ES-I3 (cell line): ENCODE measurements around the gene IL19.

Experiments used
- H3K36me3 ChIP-seq: 2 replicates; pipeline ENCODE4 v1.6.1; 2013; ENCODE audit warnings: mild to moderate bottlenecking, low read length, control low read depth, moderate library complexity; ENCODE audit not compliant: insufficient read depth
- H3K4me1 ChIP-seq: 2 replicates; pipeline ENCODE4 v1.6.1; 2013; ENCODE audit warnings: mild to moderate bottlenecking, control low read depth, low read length; ENCODE audit not compliant: insufficient read depth
- H3K9ac ChIP-seq: 2 replicates; pipeline ENCODE4 v1.6.1; 2013; ENCODE audit warnings: low read depth, mild to moderate bottlenecking, low read length, moderate library complexity
- H3K9me3 ChIP-seq: 2 replicates; pipeline ENCODE4 v1.6.1; 2013; ENCODE audit warnings: mild to moderate bottlenecking, low read length, moderate library complexity; ENCODE audit not compliant: control insufficient read depth, insufficient read depth

Gene IL19

DNA sequence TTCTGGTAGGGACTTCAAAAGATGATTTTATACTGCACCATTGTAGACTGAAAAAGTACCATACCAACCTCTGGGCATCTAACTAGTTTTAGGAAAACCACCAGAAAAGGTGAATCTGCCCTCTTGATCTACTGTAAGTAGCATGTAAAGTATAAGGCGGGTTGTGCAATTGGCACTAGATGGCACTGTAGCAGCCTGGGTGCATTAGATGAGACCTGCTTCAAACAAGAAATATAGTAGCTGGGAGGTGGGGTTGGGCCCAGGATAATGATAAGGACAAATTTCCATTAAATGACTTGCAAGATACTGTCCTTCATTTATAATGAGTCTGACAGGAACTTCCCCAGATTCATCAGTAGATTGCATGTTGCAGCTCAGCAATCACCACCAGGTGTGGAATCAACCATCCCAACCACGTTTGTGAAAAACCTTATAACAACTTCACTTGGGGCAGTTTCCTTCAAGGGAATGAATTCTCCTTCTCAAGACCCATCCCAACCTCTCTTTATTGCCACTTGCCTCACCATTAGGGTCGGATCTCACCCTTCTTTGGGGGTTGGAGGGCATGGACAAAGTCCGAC, 39.0 kb downstream of the IL19 start:
- Histone ChIP-seq H3K36me3 (no peaks in the 10 kb centered on the region), H3K9ac (no peak overlapping the region), H3K4me1 (no peaks in the 10 kb centered on the region), H3K9me3 (peaks cover 2% of the 10 kb centered on the region; the same call in 1 of the 2 replicates)

- no peaks in the 10 kb centered on the region for H3K4me1 ChIP-seq
- no peak overlapping the region for H3K9ac ChIP-seq
- no peaks in the 10 kb centered on the region for H3K36me3 ChIP-seq
- H3K9me3 ChIP-seq: peaks cover 2% of the 10 kb centered on the region; the same call in 1 of the 2 replicates
These were observed 41.9 kb downstream of the IL19 start for GRCh38 chr1:206812471-206812870.

GRCh38 chr1:206814716-206815341, 44.3 kb downstream of the IL19 start:
- Histone ChIP-seq H3K36me3 (no peaks in the 10 kb centered on the region), H3K9ac (no peak overlapping the region), H3K4me1 (no peaks in the 10 kb centered on the region), H3K9me3 (peaks cover 2% of the 10 kb centered on the region; the same call in 1 of the 2 replicates)

DNA sequence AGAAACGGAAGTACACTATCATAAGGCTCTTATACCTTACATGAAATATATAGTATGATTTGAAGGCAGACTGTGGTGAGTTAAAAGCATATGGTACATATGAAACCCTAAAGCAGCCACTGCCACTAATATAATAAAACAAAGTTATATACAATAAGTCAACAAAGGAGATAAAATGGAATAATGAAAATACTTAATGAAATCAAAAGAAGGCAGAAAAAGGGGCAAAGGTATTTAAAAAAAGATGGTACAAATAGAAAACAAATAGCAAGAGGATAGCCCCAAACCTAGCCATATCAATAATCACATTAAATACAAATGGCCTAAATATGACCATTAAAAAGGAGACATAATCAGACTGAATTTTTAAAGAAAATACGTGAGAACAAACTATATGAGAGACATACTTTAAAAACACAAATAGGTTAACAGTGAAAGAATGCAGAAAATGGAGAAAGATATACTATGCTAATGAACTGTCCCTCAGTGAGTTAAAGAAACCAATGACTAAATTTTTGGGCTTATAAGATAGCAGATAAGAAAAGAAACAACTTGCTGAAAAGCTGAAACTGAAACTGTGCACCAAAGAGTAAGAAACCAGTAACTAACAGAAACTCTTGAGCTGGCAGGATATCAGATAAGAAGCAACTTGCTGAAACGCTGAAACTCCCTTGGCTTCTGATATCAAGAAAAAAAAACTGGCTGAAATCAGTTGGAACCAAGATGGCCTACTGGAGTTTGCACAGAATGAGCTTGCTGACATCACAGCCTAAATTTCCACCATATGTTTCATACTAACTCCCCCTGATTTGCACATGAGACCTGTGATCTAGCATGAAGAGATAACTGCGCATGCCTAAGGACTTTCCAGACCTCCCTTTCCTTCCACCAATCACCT, 46.1 kb downstream of the IL19 start:
- H3K4me1 ChIP-seq: no peaks in the 10 kb centered on the region
- no peaks in the 10 kb centered on the region for H3K36me3 ChIP-seq
- no peak overlapping the region for H3K9ac ChIP-seq
- H3K9me3 ChIP-seq: peaks cover 2% of the 10 kb centered on the region; the same call in 1 of the 2 replicates

DNA sequence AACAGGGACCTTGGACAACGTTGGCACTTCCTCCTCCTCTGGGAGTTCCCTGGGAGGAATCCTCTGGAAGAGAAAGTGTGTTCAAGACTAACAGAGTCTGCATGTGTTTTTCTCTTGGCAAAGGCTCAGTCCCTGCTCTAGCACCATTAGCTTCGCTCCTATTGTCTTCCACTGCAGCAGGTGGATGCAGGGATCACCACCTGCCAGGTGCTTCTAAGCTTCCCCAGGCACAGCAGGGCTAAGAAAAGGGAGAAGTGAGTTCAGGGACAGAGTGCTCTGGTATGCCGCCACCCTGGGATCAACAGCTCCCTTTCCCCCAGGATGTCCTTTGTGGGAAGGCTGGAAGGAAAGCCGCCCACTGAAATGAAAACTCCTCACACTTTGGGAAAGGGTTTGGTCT, 50.9 kb downstream of the IL19 start:
- Histone ChIP-seq H3K4me1 (peaks cover 4% of the 10 kb centered on the region; the same call in 1 of the 2 replicates), H3K9ac (no peak overlapping the region), H3K9me3 (no peaks in the 10 kb centered on the region), H3K36me3 (no peaks in the 10 kb centered on the region)

DNA sequence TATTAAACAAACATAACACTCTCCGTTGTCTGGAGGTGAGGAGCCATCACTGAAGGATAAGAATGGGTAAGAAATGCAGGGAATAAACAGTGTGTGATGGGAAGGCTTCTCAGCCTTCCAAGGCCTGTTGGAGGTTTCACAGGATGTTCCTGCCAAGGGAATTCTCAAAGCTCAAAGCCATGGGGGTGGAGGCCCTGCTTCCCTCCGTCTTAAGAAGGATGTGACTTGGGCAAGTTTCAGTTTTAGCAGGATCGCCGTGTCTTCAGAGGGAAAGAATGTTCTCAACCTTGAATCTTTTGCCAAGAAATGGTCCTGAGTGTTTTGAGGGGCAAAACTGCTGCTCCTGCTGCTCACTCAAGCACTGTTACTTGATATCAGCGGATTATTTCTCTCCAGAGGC, 53.2 kb downstream of the IL19 start:
- H3K9ac ChIP-seq: no peak overlapping the region
- peaks cover 4% of the 10 kb centered on the region; the same call in 1 of the 2 replicates for H3K4me1 ChIP-seq
- no peaks in the 10 kb centered on the region for H3K36me3 ChIP-seq
- H3K9me3 ChIP-seq: no peaks in the 10 kb centered on the region

- H3K4me1 ChIP-seq: peaks cover 4% of the 10 kb centered on the region; the same call in 1 of the 2 replicates
- no peaks in the 10 kb centered on the region for H3K9me3 ChIP-seq
- H3K9ac ChIP-seq: no peak overlapping the region
- H3K36me3 ChIP-seq: no peaks in the 10 kb centered on the region
These were observed 53.8 kb downstream of the IL19 start for GRCh38 chr1:206824331-206824730.

- Histone ChIP-seq H3K9me3 (no peaks in the 10 kb centered on the region), H3K9ac (no peak overlapping the region), H3K4me1 (peaks cover 4% of the 10 kb centered on the region; the same call in 1 of the 2 replicates), H3K36me3 (no peaks in the 10 kb centered on the region)
These were observed 55.8 kb downstream of the IL19 start for GRCh38 chr1:206826394-206826793.

GRCh38 chr1:206828061-206828460, 57.5 kb downstream of the IL19 start:
- Histone ChIP-seq H3K9ac (no peak overlapping the region), H3K4me1 (peaks cover 4% of the 10 kb centered on the region; the same call in 1 of the 2 replicates), H3K9me3 (no peaks in the 10 kb centered on the region), H3K36me3 (no peaks in the 10 kb centered on the region)

GRCh38 chr1:206828765-206829164, 58.2 kb downstream of the IL19 start:
- Histone ChIP-seq H3K36me3 (no peaks in the 10 kb centered on the region), H3K9me3 (no peaks in the 10 kb centered on the region), H3K4me1 (peaks cover 4% of the 10 kb centered on the region; the same call in 1 of the 2 replicates), H3K9ac (no peak overlapping the region)

- no peaks in the 10 kb centered on the region for H3K9me3 ChIP-seq
- no peak overlapping the region for H3K9ac ChIP-seq
- H3K4me1 ChIP-seq: peaks cover 1% of the 10 kb centered on the region; the same call in 1 of the 2 replicates
- no peaks in the 10 kb centered on the region for H3K36me3 ChIP-seq
These were observed 58.7 kb downstream of the IL19 start for GRCh38 chr1:206829282-206829681.

DNA sequence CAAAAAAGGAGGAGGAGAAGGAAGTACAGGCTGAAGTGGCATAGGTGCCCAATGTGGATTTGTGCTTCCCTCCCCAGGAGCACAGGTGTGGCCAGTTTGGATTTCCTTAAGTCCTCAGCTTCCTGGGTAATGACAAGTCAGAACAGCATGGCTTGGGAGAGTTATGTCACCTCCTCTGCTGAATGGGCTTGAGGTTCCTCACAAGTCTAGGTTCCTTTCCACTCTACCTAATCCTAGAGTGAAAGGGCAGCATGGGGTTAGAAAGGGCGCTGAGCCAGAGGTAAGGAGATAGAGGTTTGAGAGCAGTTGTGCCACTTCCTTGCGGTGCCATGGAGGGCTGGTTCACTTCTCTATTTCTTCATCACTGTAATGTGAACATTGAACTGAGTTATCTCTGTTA, 59.3 kb downstream of the IL19 start:
- Histone ChIP-seq H3K36me3 (no peaks in the 10 kb centered on the region), H3K4me1 (peaks cover 7% of the 10 kb centered on the region), H3K9me3 (no peaks in the 10 kb centered on the region), H3K9ac (no peak overlapping the region)

GRCh38 chr1:206831650-206832049, 61.1 kb downstream of the IL19 start:
- Histone ChIP-seq H3K9ac (no peak overlapping the region), H3K36me3 (no peaks in the 10 kb centered on the region), H3K9me3 (no peaks in the 10 kb centered on the region), H3K4me1 (peaks cover 12% of the 10 kb centered on the region)

GRCh38 chr1:206832352-206832880, 61.8 kb downstream of the IL19 start:
- Histone ChIP-seq H3K9ac (no peak overlapping the region), H3K36me3 (no peaks in the 10 kb centered on the region), H3K9me3 (no peaks in the 10 kb centered on the region), H3K4me1 (peaks cover 12% of the 10 kb centered on the region)
